Amniotic epithelial cell (primary cell): ENCODE results near the gene TBL1XR1.
"Not testable (repeated sequence)": the region's sequence is repeated elsewhere in the genome, so short reads cannot be mapped to it uniquely, and the experiment has no call there.

ENCODE experiments used
- DNase-seq: peaks from one replicate; pipeline ENCODE4 v3.0.0-alpha.2; 2010; ENCODE audit warnings: low read depth

Gene TBL1XR1

GRCh38 chr3:177208223-177208622 lies 10.9 kb upstream of the TBL1XR1 start:
- no peak for DNase-seq

DNA sequence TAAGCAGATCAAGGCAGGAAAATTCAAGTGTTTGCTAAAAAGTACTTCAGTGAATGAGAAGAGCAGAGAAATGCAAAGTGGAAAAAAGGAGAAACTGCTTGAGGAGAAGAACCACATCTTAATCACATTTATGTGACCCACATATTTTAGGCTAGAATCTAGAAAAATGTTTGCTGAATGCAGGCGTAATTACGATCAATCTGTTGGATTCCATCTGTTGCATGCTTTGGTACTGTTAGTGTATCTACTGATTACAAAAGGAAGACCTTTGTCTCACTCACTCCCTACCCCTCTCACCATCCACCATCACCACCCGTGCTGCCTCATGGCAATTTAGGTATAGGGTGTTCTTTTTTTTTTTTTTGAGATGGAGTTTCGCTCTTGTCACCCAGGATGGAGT lies 9.7 kb upstream of the TBL1XR1 start:
- DNase-seq, result no peak

DNA sequence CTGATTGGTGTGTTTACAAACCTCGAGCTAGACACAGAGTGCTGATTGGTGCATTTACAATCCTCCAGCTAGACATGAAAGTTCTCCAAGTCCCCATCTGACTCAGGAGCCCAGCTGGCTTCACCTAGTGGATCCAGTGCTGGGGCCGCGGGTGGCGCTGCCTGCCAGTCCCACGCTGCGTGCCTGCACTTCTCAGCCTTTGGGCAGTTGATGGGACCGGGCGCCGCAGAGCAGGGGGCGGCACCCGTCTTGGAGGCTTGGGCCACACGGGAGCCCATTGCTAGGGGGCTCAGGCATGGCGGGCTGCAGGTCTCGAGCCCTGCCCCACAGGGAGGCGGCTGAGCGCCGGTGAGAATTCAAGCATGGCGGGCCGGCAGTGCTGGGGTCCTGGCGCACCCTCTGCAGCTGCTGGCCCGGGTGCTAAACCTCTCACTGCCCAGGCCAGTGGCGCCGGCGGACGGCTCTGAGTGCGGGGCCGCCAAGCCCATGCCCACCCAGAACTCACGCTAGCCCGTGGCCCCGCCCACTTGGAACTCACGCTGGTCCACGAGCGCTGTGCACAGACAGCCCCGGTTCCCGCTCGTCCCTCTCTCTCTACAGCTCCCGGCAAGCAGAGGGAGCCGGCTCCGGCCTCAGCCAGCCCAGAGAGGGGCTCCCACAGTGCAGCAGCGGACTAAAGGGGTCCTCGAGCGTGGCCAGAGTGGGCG lies 6.6 kb upstream of the TBL1XR1 start:
- DNase-seq, result no peak

GRCh38 chr3:177203016-177203415 lies 5.7 kb upstream of the TBL1XR1 start:
- DNase-seq, result not testable (repeated sequence)

DNA sequence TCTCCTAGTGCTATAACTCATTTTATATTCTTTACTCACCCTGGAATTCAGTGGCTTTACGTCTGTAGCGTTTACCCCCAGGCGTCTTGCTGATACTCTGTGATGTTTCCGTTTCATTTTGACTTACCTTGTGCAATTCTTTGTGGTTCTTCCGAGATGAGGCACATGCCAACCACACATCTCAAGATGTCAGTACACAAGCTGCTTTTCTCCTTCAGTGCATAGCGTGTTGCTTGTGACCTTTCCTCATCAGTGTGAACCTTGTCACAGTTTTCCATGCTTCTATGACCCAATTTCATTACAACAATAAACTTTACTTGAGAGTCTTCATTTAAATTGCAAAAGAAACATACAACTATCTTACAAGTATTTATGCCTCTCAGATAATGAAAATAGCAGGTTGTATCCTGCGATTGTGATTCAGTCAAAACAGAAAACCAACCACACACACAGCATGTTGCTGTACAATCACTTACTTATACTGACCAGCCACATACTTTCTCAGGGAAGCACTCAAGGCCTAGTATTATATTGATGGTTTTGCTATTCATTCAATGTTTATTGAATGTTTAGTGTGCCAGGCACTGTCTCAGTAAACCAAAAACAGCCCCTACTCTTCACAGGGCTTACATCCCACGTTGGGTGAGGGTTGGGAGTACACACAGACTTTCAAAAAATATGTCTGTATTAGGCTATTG lies 4.6 kb upstream of the TBL1XR1 start:
- DNase-seq, result peak; percentile 91

GRCh38 chr3:177199206-177199760 lies 2.0 kb upstream of the TBL1XR1 start:
- no peak for DNase-seq

- peak; percentile 39 for DNase-seq
These were observed 612 bp upstream of the TBL1XR1 start for GRCh38 chr3:177197727-177198460.

GRCh38 chr3:177196456-177197040 lies 734 bp downstream of the TBL1XR1 start:
- peak; percentile 50 for DNase-seq

DNA sequence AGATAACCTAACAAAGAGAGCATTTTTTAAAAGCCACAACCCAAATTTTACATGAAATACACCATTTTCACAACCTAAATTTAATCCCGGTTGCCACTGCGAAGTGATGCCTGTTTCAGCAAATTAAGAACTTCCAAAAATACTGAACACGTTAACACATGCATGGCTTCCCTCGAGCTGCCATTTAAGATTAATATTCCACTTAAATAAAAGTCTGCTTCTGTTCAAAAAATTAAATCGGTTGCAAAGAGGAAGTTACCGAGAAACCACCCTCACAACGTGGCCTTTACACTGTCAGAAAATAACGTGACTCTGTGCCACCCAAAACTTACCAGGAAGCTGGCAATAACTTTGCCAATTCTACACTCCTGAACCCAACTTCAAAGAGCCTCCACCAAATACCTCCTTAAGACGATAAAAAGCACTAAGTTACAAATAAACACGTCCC lies 1.2 kb downstream of the TBL1XR1 start:
- no peak for DNase-seq

GRCh38 chr3:177195242-177195991 lies 1.9 kb downstream of the TBL1XR1 start:
- DNase-seq, result no peak

- no peak for DNase-seq
These were observed 3.0 kb downstream of the TBL1XR1 start for GRCh38 chr3:177194299-177194698.

DNA sequence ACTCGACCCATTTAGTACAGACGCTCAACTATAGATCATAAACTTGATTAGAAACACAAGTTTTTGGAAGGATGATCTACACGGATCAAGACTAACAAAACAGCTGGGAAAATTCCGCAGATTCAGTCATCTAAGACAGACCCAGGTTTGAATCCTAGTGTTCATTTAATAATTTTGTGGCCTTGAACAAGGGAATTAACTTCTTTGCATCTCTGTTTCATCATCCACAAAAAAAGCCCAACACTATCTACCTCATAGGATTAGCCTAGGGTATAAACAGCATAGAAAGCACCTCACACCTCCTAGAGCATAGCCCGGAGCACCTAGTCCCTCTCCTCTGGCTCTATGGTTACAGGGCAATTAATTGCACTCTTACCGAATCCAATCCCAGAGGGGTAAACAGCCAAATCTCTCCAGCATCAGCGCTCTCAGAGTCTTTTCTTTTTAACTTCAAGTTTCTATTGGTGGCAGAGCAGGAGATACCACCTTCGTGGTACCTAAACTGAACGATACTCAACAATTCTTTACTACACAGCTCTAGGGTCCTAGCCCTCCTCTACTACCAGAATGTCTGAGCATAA lies 3.5 kb downstream of the TBL1XR1 start:
- DNase-seq, result no peak

- not testable (repeated sequence) for DNase-seq
These were observed 4.0 kb downstream of the TBL1XR1 start for GRCh38 chr3:177193275-177193674.

DNA sequence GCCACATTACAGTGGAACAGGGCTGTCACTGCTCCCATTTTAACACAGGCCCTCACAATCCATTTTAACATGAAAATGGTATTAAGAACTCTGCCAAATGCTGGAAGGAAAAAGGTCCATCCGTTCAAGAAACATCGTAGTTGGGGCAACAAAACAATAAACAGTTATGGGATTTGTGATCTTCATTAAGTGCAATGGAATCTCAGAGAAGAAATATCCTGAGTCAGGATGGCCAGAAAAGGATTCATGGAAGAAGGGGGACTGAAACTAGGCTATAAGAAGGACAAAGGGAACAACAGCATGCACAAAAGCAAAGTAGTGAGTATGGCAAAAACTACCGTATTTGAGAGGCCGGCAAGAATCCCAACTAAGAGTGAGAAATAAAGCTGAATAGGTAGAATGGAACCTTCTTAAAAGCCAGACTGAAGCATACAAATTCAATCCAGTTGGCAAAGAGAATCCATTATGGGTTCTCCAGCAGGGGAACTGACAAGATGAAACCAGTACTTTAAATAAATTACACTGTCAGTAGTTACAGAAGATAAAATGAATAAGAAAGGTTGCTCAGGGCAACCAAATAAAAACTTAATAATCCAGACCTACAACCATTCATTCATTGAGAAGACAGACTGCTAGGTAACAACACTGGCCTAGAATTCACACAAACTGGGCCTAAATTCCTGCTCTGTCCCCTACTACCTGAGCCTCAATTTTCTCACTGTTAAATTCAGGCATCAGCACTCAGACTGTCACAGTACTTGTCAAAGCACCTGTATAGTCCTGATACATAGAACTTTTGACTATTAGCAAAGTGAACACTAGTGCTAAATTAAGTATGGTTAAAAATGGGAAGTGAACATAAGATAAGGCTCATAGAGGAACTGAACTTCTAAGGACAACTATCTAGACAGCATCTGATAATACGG lies 6.3 kb downstream of the TBL1XR1 start:
- no peak for DNase-seq

DNA sequence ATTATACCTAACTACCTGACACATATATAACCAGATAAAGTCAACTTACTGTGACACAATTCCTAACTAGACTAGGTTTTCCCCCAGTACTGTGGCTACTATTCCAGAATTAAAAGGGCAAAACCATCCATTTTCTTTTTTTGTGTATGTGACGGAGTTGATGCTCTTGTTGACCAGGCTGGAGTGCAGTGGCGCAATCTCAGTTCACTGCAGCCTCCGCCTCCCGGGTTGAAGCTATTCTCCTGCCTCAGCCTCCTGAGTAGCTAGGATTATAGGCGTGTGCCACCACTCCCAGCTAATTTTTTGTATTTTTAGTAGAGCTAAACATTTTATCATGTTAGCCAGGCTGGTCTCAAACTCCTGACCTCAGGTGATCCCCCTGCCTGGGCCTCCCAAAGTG lies 7.1 kb downstream of the TBL1XR1 start:
- not testable (repeated sequence) for DNase-seq

GRCh38 chr3:177188325-177188724 lies 9.0 kb downstream of the TBL1XR1 start:
- DNase-seq, result not testable (repeated sequence)

DNA sequence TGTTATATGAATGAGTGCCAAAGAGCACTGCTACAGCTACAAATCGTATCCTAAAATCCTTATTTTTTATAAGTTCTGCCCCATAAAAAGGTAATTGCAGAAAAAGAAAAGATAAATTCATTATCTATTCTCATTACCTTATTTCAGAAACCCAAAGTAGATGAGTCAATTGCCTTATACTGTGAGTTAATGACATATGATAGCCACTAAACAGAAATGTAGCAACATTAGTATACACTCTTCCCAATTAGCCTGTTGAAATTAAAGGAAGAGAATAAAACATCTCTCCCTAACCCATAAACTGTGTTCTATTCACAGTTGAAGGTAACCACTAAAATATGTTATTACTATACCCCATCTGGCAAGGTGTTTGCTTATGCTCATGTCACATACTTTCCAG lies 11.0 kb downstream of the TBL1XR1 start:
- DNase-seq, result no peak

GRCh38 chr3:177185035-177185574 lies 12.2 kb downstream of the TBL1XR1 start:
- DNase-seq, result no peak

DNA sequence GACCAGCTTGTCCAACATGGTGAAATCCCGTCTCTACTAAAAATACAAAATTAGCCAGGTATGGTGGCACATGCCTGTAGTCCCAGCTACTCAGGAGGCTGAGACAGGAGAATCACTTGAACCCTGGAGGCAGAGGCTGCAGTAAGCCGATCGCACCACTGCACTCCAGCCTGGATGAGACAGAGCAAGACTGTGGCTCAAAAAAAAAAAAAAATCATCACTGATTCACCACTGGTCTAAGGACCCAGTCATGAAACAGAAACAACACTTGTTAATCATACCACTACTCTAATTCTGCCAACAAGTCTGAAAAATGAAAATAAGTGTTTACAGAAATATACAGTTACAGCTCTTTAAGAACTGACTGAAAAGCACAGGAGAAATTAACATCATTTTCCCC lies 12.7 kb downstream of the TBL1XR1 start:
- DNase-seq, result peak; percentile 58

- no peak for DNase-seq
These were observed 14.9 kb downstream of the TBL1XR1 start for GRCh38 chr3:177182352-177182751.
